Transverse colon (tissue), 4 donors: ENCODE data around the gene TPCN2.

Experiments
- EP300 ChIP-seq: sonication (generic); formaldehyde crosslinking; IDR thresholded peaks from one replicate; pipeline ENCODE4 v1.6.1; 2017; ENCODE audit warnings: antibody characterized with exemption, low read depth
- POLR2A ChIP-seq: fragments of 450-650 bp; IDR thresholded peaks from one replicate; pipeline ENCODE4 v1.6.1; 2016; ENCODE audit warnings: antibody characterized with exemption, mild to moderate bottlenecking, moderate library complexity
- POLR2AphosphoS5 ChIP-seq, 3 donors: sonication (generic); formaldehyde crosslinking; IDR thresholded peaks; one replicate each; pipeline ENCODE4 v1.6.1; 2016; ENCODE audit warnings: antibody characterized with exemption in 3 of 3
- TF ChIP-seq, protein P1 (sequence below), 5 experiments: fragments of 200-600 bp in 3 of 5; fragments of 450-650 bp in 2 of 5; sonication (generic) in 3 of 5; IDR thresholded peaks; 1 replicate in 2 of 5; 2 replicates in 3 of 5; pipeline ENCODE4 v1.5.1; 2016 to 2017; ENCODE audit warnings: antibody characterized with exemption in 5 of 5, inconsistent platforms in 3 of 5, mild to moderate bottlenecking in 2 of 5, moderate library complexity in 1 of 5

DNA sequence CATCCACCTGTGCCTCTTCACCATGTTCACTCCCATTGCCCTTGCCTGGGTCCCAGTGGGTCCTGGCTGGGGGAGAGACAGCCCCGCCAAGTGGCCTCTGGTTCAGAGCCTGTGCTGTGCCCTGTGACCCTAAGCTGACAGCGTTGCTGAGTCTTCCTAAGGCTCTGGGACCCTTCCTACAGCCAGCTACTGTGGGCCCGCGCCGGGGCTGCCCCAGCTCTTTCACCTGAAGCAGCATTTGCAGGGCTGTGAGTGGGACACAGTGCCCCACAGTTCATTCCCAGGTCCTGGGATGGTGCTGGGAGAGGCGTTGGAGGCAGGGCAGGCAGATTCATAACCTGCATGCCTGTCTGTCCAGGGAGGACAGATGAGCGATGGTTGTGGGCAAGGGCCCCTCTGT lies 10.7 kb downstream of the TPCN2 start:
- TF ChIP-seq, protein P1, sequence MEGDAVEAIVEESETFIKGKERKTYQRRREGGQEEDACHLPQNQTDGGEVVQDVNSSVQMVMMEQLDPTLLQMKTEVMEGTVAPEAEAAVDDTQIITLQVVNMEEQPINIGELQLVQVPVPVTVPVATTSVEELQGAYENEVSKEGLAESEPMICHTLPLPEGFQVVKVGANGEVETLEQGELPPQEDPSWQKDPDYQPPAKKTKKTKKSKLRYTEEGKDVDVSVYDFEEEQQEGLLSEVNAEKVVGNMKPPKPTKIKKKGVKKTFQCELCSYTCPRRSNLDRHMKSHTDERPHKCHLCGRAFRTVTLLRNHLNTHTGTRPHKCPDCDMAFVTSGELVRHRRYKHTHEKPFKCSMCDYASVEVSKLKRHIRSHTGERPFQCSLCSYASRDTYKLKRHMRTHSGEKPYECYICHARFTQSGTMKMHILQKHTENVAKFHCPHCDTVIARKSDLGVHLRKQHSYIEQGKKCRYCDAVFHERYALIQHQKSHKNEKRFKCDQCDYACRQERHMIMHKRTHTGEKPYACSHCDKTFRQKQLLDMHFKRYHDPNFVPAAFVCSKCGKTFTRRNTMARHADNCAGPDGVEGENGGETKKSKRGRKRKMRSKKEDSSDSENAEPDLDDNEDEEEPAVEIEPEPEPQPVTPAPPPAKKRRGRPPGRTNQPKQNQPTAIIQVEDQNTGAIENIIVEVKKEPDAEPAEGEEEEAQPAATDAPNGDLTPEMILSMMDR (IDR thresholded peaks at IDR 0.05): no peak
- TF ChIP-seq POLR2A: no peak
- no peak for TF ChIP-seq POLR2AphosphoS5 (IDR thresholded peaks at IDR 0.05)
- no peak for TF ChIP-seq EP300
